Cardiac muscle cell (in vitro differentiated cells and primary cell): ENCODE measurements around the gene ZNF521. TPM values are rescaled to one million over a fixed set of nuclear protein-coding genes. Genes with fewer than 3 reads are reported as not detected.

Experiments
- DNase-seq, 2 donors: peaks; one replicate each; pipeline versions ENCODE4 v3.0.0 to v3.0.0-alpha.2; 2010 to 2017; ENCODE audit warnings: low read depth in 1 of 2, low spot score in 1 of 2
- H3K27ac ChIP-seq: fragments of 200-600 bp; sonication (generic); 2 replicates; pipeline ENCODE4 v1.5.1; 2016
- H3K27me3 ChIP-seq: fragments of 200-600 bp; sonication (generic); 2 replicates; pipeline ENCODE4 v1.6.0; 2016; ENCODE audit warnings: control low read depth
- H3K36me3 ChIP-seq: fragments of 200-600 bp; sonication (generic); 2 replicates; pipeline ENCODE4 v1.5.1; 2016; ENCODE audit warnings: control low read depth
- H3K4me1 ChIP-seq: fragments of 200-600 bp; sonication (generic); 2 replicates; pipeline ENCODE4 v1.8.1; 2017; ENCODE audit warnings: low read depth, mild to moderate bottlenecking, mixed run types
- H3K4me3 ChIP-seq: fragments of 200-600 bp; sonication (generic); 2 replicates; pipeline ENCODE4 v1.5.1; 2016; ENCODE audit warnings: mild to moderate bottlenecking
- H3K9me3 ChIP-seq: fragments of 200-600 bp; sonication (generic); 2 replicates; pipeline ENCODE4 v1.5.1; 2017; ENCODE audit warnings: low read depth, mild to moderate bottlenecking, control low read depth
- polyA plus RNA-seq: library from polyadenylated mRNA; unstranded; fragments of >200 nt; fragmentation: Nextera tagmentation; extraction: Ambion mirVana; gene quantifications from 2 replicates; pipeline ENCODE4 v1.2.1, GENCODE V29; 2016
- total RNA-seq: library from RNA; depleted of rRNA; stranded (reverse); fragments of >200 nt; gene quantifications from 2 replicates; pipeline ENCODE4 v1.2.3, GENCODE V29; 2016
- TF ChIP-seq, protein P1 (sequence below): IDR thresholded peaks from 2 replicates; pipeline ENCODE4 v1.5.1; 2012; ENCODE audit warnings: low read depth, mild to moderate bottlenecking, low read length

Gene ZNF521
- total RNA-seq (152 and 442 TPM in 2 replicates), polyA plus RNA-seq (34.2 and 47.9 TPM in 2 replicates)

DNA sequence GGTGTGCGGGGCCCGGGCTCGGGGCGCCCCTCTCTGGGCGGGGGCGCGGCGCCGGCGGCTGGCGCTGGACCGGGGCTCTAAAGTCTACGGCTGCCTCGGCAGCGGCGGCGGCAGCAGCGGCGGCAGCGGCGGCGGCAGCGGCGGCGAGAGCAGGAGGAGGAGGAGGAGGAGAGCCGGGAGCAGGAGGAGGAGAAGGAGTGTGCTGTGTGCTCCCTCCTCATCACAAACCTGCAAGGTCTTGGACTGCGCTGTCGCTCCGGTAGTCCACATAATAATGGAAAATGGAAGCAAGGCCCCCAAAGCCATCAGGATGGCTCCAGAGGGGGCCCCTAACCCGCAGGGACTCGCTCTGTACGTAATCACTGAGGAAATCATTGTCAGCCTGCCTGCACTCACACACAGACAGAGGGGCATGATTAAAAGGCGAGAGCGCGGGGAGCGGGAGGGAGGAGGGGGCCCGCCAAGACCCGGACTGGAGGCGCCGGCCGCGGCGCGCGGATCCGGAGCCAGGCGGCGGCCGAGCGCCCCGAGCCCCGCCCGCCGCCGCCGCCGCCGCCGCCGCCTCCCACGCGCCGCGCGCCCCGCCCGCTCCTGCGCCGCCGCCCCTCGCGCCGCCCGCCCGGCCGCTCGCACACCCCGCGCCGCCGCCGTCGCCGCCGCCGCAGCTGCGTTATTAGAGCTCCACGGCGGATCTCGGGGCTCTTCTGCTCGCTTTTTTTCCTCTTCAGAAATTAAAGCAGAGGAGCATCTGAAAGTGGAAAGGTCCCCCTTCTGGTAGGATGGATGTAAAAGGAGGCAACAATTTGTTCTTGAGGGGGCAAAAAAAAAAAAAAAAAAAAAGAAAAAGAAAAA is at the start of gene ZNF521:
TSS of gene ZNF521 (minus strand) at position 390 of the 852 bp plus-strand sequence. CDS start 1,220 bp downstream, outside the sequence.
- Histone ChIP-seq H3K27ac (peak within 1 kb of the TSS; percentile 93), H3K4me3 (peak within 1 kb of the TSS; percentile 96), H3K36me3 (no peaks in the 10 kb centered on the region), H3K4me1 (peaks cover 18% of the 10 kb centered on the region), H3K9me3 (no peaks in the 10 kb centered on the region), H3K27me3 (peaks cover 27% of the 10 kb centered on the region)
- peak; percentile 92 to 94 for DNase-seq
- TF ChIP-seq, protein P1, sequence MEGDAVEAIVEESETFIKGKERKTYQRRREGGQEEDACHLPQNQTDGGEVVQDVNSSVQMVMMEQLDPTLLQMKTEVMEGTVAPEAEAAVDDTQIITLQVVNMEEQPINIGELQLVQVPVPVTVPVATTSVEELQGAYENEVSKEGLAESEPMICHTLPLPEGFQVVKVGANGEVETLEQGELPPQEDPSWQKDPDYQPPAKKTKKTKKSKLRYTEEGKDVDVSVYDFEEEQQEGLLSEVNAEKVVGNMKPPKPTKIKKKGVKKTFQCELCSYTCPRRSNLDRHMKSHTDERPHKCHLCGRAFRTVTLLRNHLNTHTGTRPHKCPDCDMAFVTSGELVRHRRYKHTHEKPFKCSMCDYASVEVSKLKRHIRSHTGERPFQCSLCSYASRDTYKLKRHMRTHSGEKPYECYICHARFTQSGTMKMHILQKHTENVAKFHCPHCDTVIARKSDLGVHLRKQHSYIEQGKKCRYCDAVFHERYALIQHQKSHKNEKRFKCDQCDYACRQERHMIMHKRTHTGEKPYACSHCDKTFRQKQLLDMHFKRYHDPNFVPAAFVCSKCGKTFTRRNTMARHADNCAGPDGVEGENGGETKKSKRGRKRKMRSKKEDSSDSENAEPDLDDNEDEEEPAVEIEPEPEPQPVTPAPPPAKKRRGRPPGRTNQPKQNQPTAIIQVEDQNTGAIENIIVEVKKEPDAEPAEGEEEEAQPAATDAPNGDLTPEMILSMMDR = peak; percentile 36

DNA sequence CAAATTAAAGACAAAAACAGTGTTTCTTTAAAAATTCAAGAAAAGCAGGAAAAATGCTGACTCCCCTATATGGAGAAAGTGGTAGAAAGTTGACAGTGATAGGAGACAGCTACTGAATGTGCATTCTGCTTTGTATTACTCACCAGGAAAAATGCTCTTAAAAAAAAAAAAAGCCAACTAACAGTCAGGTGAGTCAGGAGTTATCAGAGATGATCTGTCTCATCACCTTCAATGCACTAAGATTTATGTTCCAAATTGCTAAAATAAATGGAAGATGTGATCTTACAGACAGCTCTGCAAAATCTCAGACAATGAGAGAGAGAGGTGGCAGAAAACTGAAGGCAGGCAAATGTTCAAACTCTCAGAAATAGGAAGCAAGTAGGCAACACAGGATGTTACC is 47.6 kb upstream of the ZNF521 start:
- Histone ChIP-seq H3K27ac (no peak overlapping the region), H3K36me3 (no peaks in the 10 kb centered on the region), H3K4me3 (no peak overlapping the region), H3K9me3 (no peaks in the 10 kb centered on the region), H3K27me3 (no peaks in the 10 kb centered on the region), H3K4me1 (no peaks in the 10 kb centered on the region)
- TF ChIP-seq, protein P1 = no peak
- no peak for DNase-seq

DNA sequence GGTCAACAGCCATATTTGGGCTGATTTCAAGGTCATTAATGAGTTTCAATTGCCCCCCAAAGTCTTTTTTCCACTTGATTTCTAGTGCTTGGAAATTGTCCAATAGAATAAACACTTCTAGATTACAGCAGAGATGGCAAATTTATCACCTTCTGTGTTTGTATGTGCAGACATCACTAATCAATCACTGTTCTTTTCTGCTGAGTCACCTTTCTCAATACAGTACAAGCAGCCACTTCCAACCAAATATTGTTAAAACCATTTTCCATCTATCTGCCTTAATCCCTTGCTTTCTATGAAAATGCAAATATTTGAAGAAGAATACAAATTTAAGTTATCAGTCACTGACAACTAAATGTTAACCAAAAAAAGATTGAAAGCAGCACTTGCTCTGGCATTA is 40.2 kb upstream of the ZNF521 start:
- Histone ChIP-seq H3K4me1 (no peaks in the 10 kb centered on the region), H3K36me3 (no peaks in the 10 kb centered on the region), H3K27me3 (no peaks in the 10 kb centered on the region), H3K27ac (no peak overlapping the region), H3K9me3 (no peaks in the 10 kb centered on the region), H3K4me3 (no peak overlapping the region)
- TF ChIP-seq, protein P1 = no peak
- no peak for DNase-seq

DNA sequence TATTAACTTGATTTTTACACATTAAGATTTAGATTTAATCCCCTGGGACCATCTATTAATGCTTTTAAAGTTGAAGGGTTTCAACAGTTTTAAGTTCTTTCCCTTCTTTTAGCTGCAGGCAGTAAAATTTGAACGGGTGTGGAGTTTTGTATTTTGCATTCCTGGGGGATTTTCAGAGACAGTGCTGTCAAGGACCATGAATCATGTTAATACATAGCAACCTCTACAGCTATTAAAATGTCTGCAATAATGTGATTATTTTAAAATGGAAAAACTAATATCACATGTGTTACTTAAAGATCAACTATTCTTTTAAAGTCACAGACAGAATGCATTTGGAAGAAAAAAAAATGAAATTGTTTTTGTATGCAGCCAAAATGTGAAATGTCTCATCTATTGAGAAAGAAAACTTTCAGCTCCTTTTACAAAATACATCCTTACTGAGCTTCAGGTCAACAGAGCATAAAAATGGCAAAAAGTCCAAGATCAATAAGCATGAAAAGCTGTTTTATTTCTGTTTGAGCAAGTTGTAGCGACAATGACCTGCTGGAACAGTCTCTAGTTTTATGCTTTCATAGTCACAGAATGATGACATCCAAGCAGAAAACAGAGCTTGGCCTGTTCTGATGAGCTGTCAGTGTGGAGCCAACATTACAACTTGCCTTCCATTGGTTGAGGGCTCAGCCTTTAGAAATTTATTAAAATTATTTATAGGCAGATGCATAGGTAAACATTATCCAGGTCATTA is 21.6 kb upstream of the ZNF521 start:
- H3K4me3 ChIP-seq = no peak overlapping the region
- TF ChIP-seq, protein P1 = no peak
- no peak overlapping the region for H3K27ac ChIP-seq
- H3K9me3 ChIP-seq = no peaks in the 10 kb centered on the region
- no peaks in the 10 kb centered on the region for H3K4me1 ChIP-seq
- no peaks in the 10 kb centered on the region for H3K36me3 ChIP-seq
- DNase-seq = no peak
- no peaks in the 10 kb centered on the region for H3K27me3 ChIP-seq

DNA sequence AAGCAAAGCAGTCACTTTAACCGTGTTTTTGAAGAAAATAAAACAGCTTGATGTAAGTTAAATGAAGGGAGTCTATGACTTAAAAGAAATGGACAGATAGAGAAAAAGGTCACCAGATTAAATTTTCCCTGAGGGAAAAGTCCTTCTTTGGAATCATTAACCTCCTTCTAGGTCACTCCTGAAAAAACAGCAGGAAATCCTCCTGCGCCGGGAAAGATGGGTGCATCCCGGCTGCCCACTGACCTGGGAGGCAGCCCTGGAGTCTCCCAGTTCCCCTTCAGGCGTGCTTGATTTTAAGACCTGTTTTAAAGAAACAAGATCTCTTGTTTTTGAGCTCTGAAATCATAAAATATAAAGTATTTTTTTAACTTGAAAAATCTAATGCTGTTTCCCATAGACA is 18.4 kb upstream of the ZNF521 start:
- TF ChIP-seq, protein P1 = no peak
- no peak overlapping the region for H3K4me3 ChIP-seq
- H3K9me3 ChIP-seq = no peaks in the 10 kb centered on the region
- H3K4me1 ChIP-seq = no peaks in the 10 kb centered on the region
- no peaks in the 10 kb centered on the region for H3K36me3 ChIP-seq
- DNase-seq = no peak
- H3K27ac ChIP-seq = no peak overlapping the region
- no peaks in the 10 kb centered on the region for H3K27me3 ChIP-seq
